Measurements from ENCODE around the gene CKAP5. TPM values are rescaled to one million over a fixed set of nuclear protein-coding genes. Genes with fewer than 3 reads are reported as not detected.
A peak's percentile ranks its signal among the peaks of the same experiment; 100 is the strongest.

The CKAP5 gene
- total RNA-seq: 100 to 1,000 TPM in 1 of 2 donors, 10 to 100 TPM in 1; 96.2 to 187 TPM
- 100 to 1,000 TPM; 119 to 137 TPM for polyA plus RNA-seq (ENCODE audit: insufficient read length in 2 of 2)
- long read RNA-seq, donor 1, full-length matches to known transcripts: 2 of 19 reads
- long read RNA-seq, donor 1, partial matches to known transcripts: 17 of 19 reads
- long read RNA-seq, donor 1, other reads (novel, unspliced or antisense): 0 of 19 reads
- long read RNA-seq, donor 2: 0 reads
- long read RNA-seq, donor 3, partial matches to known transcripts: 12 of 13 reads
- long read RNA-seq, donor 3, other reads (novel, unspliced or antisense): 0 of 13 reads
- long read RNA-seq, donor 4, partial matches to known transcripts: 11 of 12 reads
- long read RNA-seq, donor 4, other reads (novel, unspliced or antisense): 0 of 12 reads

- WGBS (ENCODE audit: insufficient coverage): 0% methylated on average over 83 of the region's 83 CpGs
- Histone ChIP-seq H3K4me1 (ENCODE audit: control insufficient read depth, insufficient read depth, low read length) (peaks cover 8% of the 10 kb centered on the region), H3K36me3 (ENCODE audit: control insufficient read depth, insufficient read depth, low read length) (peaks cover 1% of the 10 kb centered on the region), H3K27ac (ENCODE audit: low read depth, low read length) (peak within 1 kb of the TSS; percentile 59), H3K4me3 (ENCODE audit: low read depth, low read length) (peak within 1 kb of the TSS; percentile 56), H3K9me3 (ENCODE audit: control insufficient read depth, insufficient read depth, low read length) (no peaks in the 10 kb centered on the region), H3K27me3 (ENCODE audit: control insufficient read depth, insufficient read depth, low read length) (no peaks in the 10 kb centered on the region)
- DNase-seq (ENCODE audit: low read depth in 4 of 6, low spot score in 6 of 6): peak; percentile 78 to 97 (median 87)
Measured at GRCh38 chr11:46845740-46846509, at the start of gene CKAP5. Gene CKAP5, minus strand, starts transcription at chr11:46846280. Its CDS starts 25,049 bp downstream, at chr11:46821231.

- Histone ChIP-seq H3K4me1 (ENCODE audit: control insufficient read depth, insufficient read depth, low read length) (peaks cover 15% of the 10 kb centered on the region), H3K27ac (ENCODE audit: low read depth, low read length) (no peak overlapping the region), H3K27me3 (ENCODE audit: control insufficient read depth, insufficient read depth, low read length) (no peaks in the 10 kb centered on the region), H3K36me3 (ENCODE audit: control insufficient read depth, insufficient read depth, low read length) (peaks cover 65% of the 10 kb centered on the region), H3K9me3 (ENCODE audit: control insufficient read depth, insufficient read depth, low read length) (no peaks in the 10 kb centered on the region), H3K4me3 (ENCODE audit: low read depth, low read length) (no peak overlapping the region)
- WGBS (ENCODE audit: insufficient coverage): 47% methylated on average over 10 of the region's 10 CpGs
- DNase-seq (ENCODE audit: low read depth in 4 of 6, low spot score in 6 of 6): peak in 2 of 6 donors; percentile 25 to 90
Measured at GRCh38 chr11:46895821-46896220, 49.7 kb upstream of the CKAP5 start.

- 91% methylated on average over 8 of the region's 10 CpGs for WGBS (ENCODE audit: insufficient coverage)
Measured at GRCh38 chr11:46894961-46895360, 48.9 kb upstream of the CKAP5 start.

GRCh38 chr11:46894506-46894905 lies 48.4 kb upstream of the CKAP5 start:
- Histone ChIP-seq H3K27ac (ENCODE audit: low read depth, low read length) (no peak overlapping the region), H3K36me3 (ENCODE audit: control insufficient read depth, insufficient read depth, low read length) (peaks cover 65% of the 10 kb centered on the region), H3K9me3 (ENCODE audit: control insufficient read depth, insufficient read depth, low read length) (no peaks in the 10 kb centered on the region), H3K4me3 (ENCODE audit: low read depth, low read length) (no peak overlapping the region), H3K4me1 (ENCODE audit: control insufficient read depth, insufficient read depth, low read length) (peaks cover 19% of the 10 kb centered on the region), H3K27me3 (ENCODE audit: control insufficient read depth, insufficient read depth, low read length) (no peaks in the 10 kb centered on the region)
- no peak for DNase-seq (ENCODE audit: low read depth in 4 of 6, low spot score in 6 of 6)
- WGBS (ENCODE audit: insufficient coverage): 96% methylated on average over 16 of the region's 16 CpGs

More at GRCh38 chr11:46894961-46895360, 48.9 kb upstream of the CKAP5 start:
- Histone ChIP-seq H3K27me3 (ENCODE audit: control insufficient read depth, insufficient read depth, low read length) (no peaks in the 10 kb centered on the region), H3K36me3 (ENCODE audit: control insufficient read depth, insufficient read depth, low read length) (peaks cover 66% of the 10 kb centered on the region), H3K4me3 (ENCODE audit: low read depth, low read length) (no peak overlapping the region), H3K27ac (ENCODE audit: low read depth, low read length) (no peak overlapping the region), H3K9me3 (ENCODE audit: control insufficient read depth, insufficient read depth, low read length) (no peaks in the 10 kb centered on the region), H3K4me1 (ENCODE audit: control insufficient read depth, insufficient read depth, low read length) (peaks cover 16% of the 10 kb centered on the region)
- DNase-seq (ENCODE audit: low read depth in 4 of 6, low spot score in 6 of 6): no peak

GRCh38 chr11:46892838-46893237 lies 46.8 kb upstream of the CKAP5 start:
- Histone ChIP-seq H3K27me3 (ENCODE audit: control insufficient read depth, insufficient read depth, low read length) (no peaks in the 10 kb centered on the region), H3K9me3 (ENCODE audit: control insufficient read depth, insufficient read depth, low read length) (no peaks in the 10 kb centered on the region), H3K4me1 (ENCODE audit: control insufficient read depth, insufficient read depth, low read length) (peaks cover 19% of the 10 kb centered on the region), H3K4me3 (ENCODE audit: low read depth, low read length) (no peak overlapping the region), H3K27ac (ENCODE audit: low read depth, low read length) (no peak overlapping the region), H3K36me3 (ENCODE audit: control insufficient read depth, insufficient read depth, low read length) (peaks cover 58% of the 10 kb centered on the region)
- no peak for DNase-seq (ENCODE audit: low read depth in 4 of 6, low spot score in 6 of 6)
- 95% methylated on average over 9 of the region's 9 CpGs for WGBS (ENCODE audit: insufficient coverage)

- no peaks in the 10 kb centered on the region for H3K27me3 ChIP-seq (ENCODE audit: control insufficient read depth, insufficient read depth, low read length)
- peaks cover 63% of the 10 kb centered on the region for H3K36me3 ChIP-seq (ENCODE audit: control insufficient read depth, insufficient read depth, low read length)
- H3K27ac ChIP-seq (ENCODE audit: low read depth, low read length): no peak overlapping the region
- peaks cover 19% of the 10 kb centered on the region for H3K4me1 ChIP-seq (ENCODE audit: control insufficient read depth, insufficient read depth, low read length)
- no peak overlapping the region for H3K4me3 ChIP-seq (ENCODE audit: low read depth, low read length)
- DNase-seq (ENCODE audit: low read depth in 4 of 6, low spot score in 6 of 6): no peak
- no CpG with 5 or more reads among the region's 2 CpGs for WGBS (ENCODE audit: insufficient coverage)
- no peaks in the 10 kb centered on the region for H3K9me3 ChIP-seq (ENCODE audit: control insufficient read depth, insufficient read depth, low read length)
Measured at GRCh38 chr11:46892109-46892508, 46.0 kb upstream of the CKAP5 start.

- Histone ChIP-seq H3K4me3 (ENCODE audit: low read depth, low read length) (no peak overlapping the region), H3K27me3 (ENCODE audit: control insufficient read depth, insufficient read depth, low read length) (no peaks in the 10 kb centered on the region), H3K4me1 (ENCODE audit: control insufficient read depth, insufficient read depth, low read length) (peaks cover 7% of the 10 kb centered on the region), H3K9me3 (ENCODE audit: control insufficient read depth, insufficient read depth, low read length) (no peaks in the 10 kb centered on the region), H3K27ac (ENCODE audit: low read depth, low read length) (no peak overlapping the region), H3K36me3 (ENCODE audit: control insufficient read depth, insufficient read depth, low read length) (peaks cover 65% of the 10 kb centered on the region)
- no CpG with 5 or more reads among the region's 2 CpGs for WGBS (ENCODE audit: insufficient coverage)
- DNase-seq (ENCODE audit: low read depth in 4 of 6, low spot score in 6 of 6): no peak
Measured at GRCh38 chr11:46890665-46891064, 44.6 kb upstream of the CKAP5 start.

- H3K4me1 ChIP-seq (ENCODE audit: control insufficient read depth, insufficient read depth, low read length): peaks cover 5% of the 10 kb centered on the region
- peaks cover 62% of the 10 kb centered on the region for H3K36me3 ChIP-seq (ENCODE audit: control insufficient read depth, insufficient read depth, low read length)
- no peak overlapping the region for H3K27ac ChIP-seq (ENCODE audit: low read depth, low read length)
- no peaks in the 10 kb centered on the region for H3K9me3 ChIP-seq (ENCODE audit: control insufficient read depth, insufficient read depth, low read length)
- 72% methylated on average over 20 of the region's 23 CpGs for WGBS (ENCODE audit: insufficient coverage)
- H3K27me3 ChIP-seq (ENCODE audit: control insufficient read depth, insufficient read depth, low read length): no peaks in the 10 kb centered on the region
- no peak overlapping the region for H3K4me3 ChIP-seq (ENCODE audit: low read depth, low read length)
- peak in 5 of 6 donors; percentile 73 to 95 (median 79) for DNase-seq (ENCODE audit: low read depth in 4 of 6, low spot score in 6 of 6)
Measured at GRCh38 chr11:46889689-46890475, 43.8 kb upstream of the CKAP5 start.

- Histone ChIP-seq H3K4me1 (ENCODE audit: control insufficient read depth, insufficient read depth, low read length) (peaks cover 5% of the 10 kb centered on the region), H3K27ac (ENCODE audit: low read depth, low read length) (no peak overlapping the region), H3K36me3 (ENCODE audit: control insufficient read depth, insufficient read depth, low read length) (peaks cover 59% of the 10 kb centered on the region), H3K27me3 (ENCODE audit: control insufficient read depth, insufficient read depth, low read length) (no peaks in the 10 kb centered on the region), H3K9me3 (ENCODE audit: control insufficient read depth, insufficient read depth, low read length) (no peaks in the 10 kb centered on the region), H3K4me3 (ENCODE audit: low read depth, low read length) (no peak overlapping the region)
- DNase-seq (ENCODE audit: low read depth in 4 of 6, low spot score in 6 of 6): no peak
- WGBS (ENCODE audit: insufficient coverage): 100% methylated on average over 6 of the region's 7 CpGs
Measured at GRCh38 chr11:46889251-46889650, 43.2 kb upstream of the CKAP5 start.

Measured in spinal cord (tissue), 10 donors.